Hepatocyte (in vitro differentiated cells): Measurements from ENCODE around the gene IRF4. TPM values are rescaled to one million over a fixed set of nuclear protein-coding genes. Genes with fewer than 3 reads are reported as not detected.

Experiments
- DNase-seq: peaks from one replicate; pipeline ENCODE4 v3.0.0-alpha.2; 2016; ENCODE audit warnings: low spot score
- H2AFZ ChIP-seq: fragments of 200-600 bp; sonication (generic); 2 replicates; pipeline ENCODE4 v1.6.0; 2016; ENCODE audit warnings: antibody characterized with exemption, mild to moderate bottlenecking
- H3K27ac ChIP-seq: fragments of 200-600 bp; sonication (generic); 2 replicates; pipeline ENCODE4 v1.5.1; 2016; ENCODE audit warnings: mild to moderate bottlenecking
- H3K27me3 ChIP-seq: fragments of 200-600 bp; sonication (generic); 2 replicates; pipeline ENCODE4 v1.6.1; 2016
- H3K36me3 ChIP-seq: fragments of 200-600 bp; sonication (generic); replicated peaks from 2 replicates; pipeline ENCODE4 v1.5.1; 2016; ENCODE audit warnings: low read depth; ENCODE audit not compliant: insufficient read depth
- H3K4me1 ChIP-seq: fragments of 200-600 bp; sonication (generic); 2 replicates; pipeline ENCODE4 v1.5.1; 2016; ENCODE audit warnings: mild to moderate bottlenecking, moderate library complexity; ENCODE audit not compliant: insufficient read depth
- H3K4me2 ChIP-seq: fragments of 200-600 bp; sonication (generic); 2 replicates; pipeline ENCODE4 v1.6.0; 2016
- H3K4me3 ChIP-seq: fragments of 200-600 bp; sonication (generic); 2 replicates; pipeline ENCODE4 v1.5.1; 2016; ENCODE audit warnings: mild to moderate bottlenecking
- H3K79me2 ChIP-seq: fragments of 200-600 bp; sonication (generic); 2 replicates; pipeline ENCODE4 v1.6.0; 2017; ENCODE audit warnings: mild to moderate bottlenecking
- H3K9me2 ChIP-seq: fragments of 200-600 bp; sonication (generic); replicated peaks from 2 replicates; pipeline ENCODE4 v1.6.0; 2017; ENCODE audit warnings: mild to moderate bottlenecking; ENCODE audit not compliant: insufficient read depth
- H3K9me3 ChIP-seq: fragments of 200-600 bp; sonication (generic); 2 replicates; pipeline ENCODE4 v1.5.1; 2016; ENCODE audit warnings: low read depth, mild to moderate bottlenecking
- H4K20me1 ChIP-seq: fragments of 200-600 bp; sonication (generic); 2 replicates; pipeline ENCODE4 v1.6.0; 2016; ENCODE audit warnings: mild to moderate bottlenecking; ENCODE audit not compliant: insufficient read depth, poor library complexity, severe bottlenecking
- EZH2 ChIP-seq: fragments of 200-600 bp; sonication (generic); IDR thresholded peaks from 2 replicates; pipeline ENCODE4 v1.6.1; 2016; ENCODE audit warnings: antibody characterized with exemption, mild to moderate bottlenecking, borderline replicate concordance
- EZH2phosphoT487 ChIP-seq: fragments of 200-600 bp; sonication (generic); IDR thresholded peaks from one replicate; pipeline ENCODE4 v1.6.1; 2018; ENCODE audit warnings: antibody characterized with exemption, mild to moderate bottlenecking, low read depth, moderate library complexity; ENCODE audit not compliant: unreplicated experiment, severe bottlenecking
- WGBS: methylation state at CpG from one replicate; pipeline ENCODE4 v1.1.6; 2016; ENCODE audit warnings: low lambda C conversion rate; ENCODE audit errors: missing lambda C conversion rate; 5-methylcytosine and 5-hydroxymethylcytosine counted together
- polyA plus RNA-seq: library from polyadenylated mRNA; unstranded; fragments of >200 nt; fragmentation: Nextera tagmentation; extraction: Ambion mirVana; gene quantifications from 2 replicates; pipeline ENCODE4 v1.2.1, GENCODE V29; 2016
- total RNA-seq: library from RNA; depleted of rRNA; stranded (reverse); fragments of >200 nt; gene quantifications from 2 replicates; pipeline ENCODE4 v1.2.3, GENCODE V29; 2014
- TF ChIP-seq, protein P1 (sequence below): fragments of 200-600 bp; sonication (generic); IDR thresholded peaks from 2 replicates; pipeline ENCODE4 v1.5.1; 2016; ENCODE audit warnings: antibody characterized with exemption, mild to moderate bottlenecking; ENCODE audit not compliant: poor library complexity

Gene IRF4
- total and polyA plus RNA-seq, 2 experiments from 2014 or later: 0.02 to 0.23 TPM

DNA sequence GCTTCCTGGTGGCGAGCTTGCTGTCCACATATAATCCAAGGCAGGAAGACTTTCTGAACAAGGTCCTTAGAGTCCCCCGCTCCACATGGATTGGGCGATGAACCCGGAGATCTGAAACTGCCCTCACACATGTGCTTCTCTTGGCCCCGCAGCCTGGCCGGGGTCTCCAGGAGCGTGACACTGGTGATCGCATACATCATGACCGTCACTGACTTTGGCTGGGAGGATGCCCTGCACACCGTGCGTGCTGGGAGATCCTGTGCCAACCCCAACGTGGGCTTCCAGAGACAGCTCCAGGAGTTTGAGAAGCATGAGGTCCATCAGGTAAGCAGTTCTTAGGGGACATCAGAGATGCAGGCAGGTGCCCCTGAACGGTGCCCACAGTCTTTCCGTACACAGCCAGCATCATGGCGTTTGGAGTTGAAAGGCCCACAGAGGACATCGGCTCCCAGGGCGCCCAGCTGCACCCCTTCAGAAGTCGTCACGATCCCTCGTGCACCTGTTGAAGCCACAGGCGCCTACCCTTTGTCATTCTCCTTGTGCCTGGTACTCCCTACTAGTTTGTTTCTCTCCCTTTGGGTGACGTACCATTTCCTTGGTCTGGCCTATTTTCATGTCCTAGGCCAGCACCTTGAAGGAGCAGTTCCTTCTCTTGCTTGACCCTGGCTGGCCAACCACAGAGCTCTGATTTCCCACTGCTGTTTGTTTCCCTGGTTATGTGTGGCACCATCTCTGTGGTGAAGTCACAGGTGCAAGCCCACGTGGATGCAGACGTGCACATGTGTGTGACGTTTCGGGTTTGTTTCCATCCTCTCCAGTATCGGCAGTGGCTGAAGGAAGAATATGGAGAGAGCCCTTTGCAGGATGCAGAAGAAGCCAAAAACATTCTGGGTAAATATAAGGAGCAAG, 43.3 kb upstream of the IRF4 start:
- no peak overlapping the region for H3K27ac ChIP-seq
- no peaks in the 10 kb centered on the region for H3K9me3 ChIP-seq
- no peak overlapping the region for H2AFZ ChIP-seq
- no peaks in the 10 kb centered on the region for H3K79me2 ChIP-seq
- no peaks in the 10 kb centered on the region for H3K4me1 ChIP-seq
- H3K4me2 ChIP-seq: no peak overlapping the region
- no peak overlapping the region for H3K4me3 ChIP-seq
- no peaks in the 10 kb centered on the region for H3K36me3 ChIP-seq
- WGBS: 89% methylated on average over 27 of the region's 27 CpGs
- TF ChIP-seq, protein P1, sequence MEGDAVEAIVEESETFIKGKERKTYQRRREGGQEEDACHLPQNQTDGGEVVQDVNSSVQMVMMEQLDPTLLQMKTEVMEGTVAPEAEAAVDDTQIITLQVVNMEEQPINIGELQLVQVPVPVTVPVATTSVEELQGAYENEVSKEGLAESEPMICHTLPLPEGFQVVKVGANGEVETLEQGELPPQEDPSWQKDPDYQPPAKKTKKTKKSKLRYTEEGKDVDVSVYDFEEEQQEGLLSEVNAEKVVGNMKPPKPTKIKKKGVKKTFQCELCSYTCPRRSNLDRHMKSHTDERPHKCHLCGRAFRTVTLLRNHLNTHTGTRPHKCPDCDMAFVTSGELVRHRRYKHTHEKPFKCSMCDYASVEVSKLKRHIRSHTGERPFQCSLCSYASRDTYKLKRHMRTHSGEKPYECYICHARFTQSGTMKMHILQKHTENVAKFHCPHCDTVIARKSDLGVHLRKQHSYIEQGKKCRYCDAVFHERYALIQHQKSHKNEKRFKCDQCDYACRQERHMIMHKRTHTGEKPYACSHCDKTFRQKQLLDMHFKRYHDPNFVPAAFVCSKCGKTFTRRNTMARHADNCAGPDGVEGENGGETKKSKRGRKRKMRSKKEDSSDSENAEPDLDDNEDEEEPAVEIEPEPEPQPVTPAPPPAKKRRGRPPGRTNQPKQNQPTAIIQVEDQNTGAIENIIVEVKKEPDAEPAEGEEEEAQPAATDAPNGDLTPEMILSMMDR: no peak
- H3K9me2 ChIP-seq: no peaks in the 10 kb centered on the region
- H3K27me3 ChIP-seq: no peaks in the 10 kb centered on the region
- no peak for DNase-seq
- no peaks in the 10 kb centered on the region for H4K20me1 ChIP-seq

DNA sequence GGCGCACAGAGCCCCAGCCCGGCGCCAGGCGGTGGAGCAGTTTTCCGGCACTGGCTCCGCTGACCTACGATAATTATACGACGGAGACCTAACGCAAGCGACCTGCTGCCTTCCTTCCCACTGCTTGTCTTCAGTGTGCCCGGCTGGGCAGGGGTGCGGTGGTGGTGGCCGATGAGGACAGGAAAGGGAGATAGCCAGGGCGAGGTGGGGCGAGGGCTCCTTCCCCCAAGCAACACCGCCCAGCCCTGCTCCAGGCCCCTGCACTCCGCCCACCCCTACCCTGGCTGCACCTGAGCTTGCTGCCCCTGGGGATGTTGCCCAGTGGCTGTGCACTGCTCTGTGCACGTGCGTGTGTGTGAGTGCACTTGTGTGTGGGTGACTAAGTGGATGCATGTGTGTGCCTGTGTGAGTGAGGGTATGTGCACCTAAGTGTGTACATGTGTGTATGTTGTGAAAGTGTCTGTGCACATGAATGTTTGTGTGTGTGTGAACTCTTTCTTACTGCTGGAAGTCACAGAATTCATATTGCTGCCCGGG, 42.6 kb upstream of the IRF4 start:
- Histone ChIP-seq H3K4me3 (no peak overlapping the region), H4K20me1 (no peaks in the 10 kb centered on the region), H3K27me3 (no peaks in the 10 kb centered on the region), H3K36me3 (no peaks in the 10 kb centered on the region), H3K27ac (no peak overlapping the region), H3K4me1 (no peaks in the 10 kb centered on the region), H3K79me2 (no peaks in the 10 kb centered on the region), H3K9me3 (no peaks in the 10 kb centered on the region), H3K4me2 (no peak overlapping the region), H3K9me2 (no peaks in the 10 kb centered on the region), H2AFZ (no peak overlapping the region)
- TF ChIP-seq EZH2 (no peak), EZH2phosphoT487 (no peak)
- TF ChIP-seq, protein P1: no peak
- 90% methylated on average over 21 of the region's 21 CpGs for WGBS
- no peak for DNase-seq

DNA sequence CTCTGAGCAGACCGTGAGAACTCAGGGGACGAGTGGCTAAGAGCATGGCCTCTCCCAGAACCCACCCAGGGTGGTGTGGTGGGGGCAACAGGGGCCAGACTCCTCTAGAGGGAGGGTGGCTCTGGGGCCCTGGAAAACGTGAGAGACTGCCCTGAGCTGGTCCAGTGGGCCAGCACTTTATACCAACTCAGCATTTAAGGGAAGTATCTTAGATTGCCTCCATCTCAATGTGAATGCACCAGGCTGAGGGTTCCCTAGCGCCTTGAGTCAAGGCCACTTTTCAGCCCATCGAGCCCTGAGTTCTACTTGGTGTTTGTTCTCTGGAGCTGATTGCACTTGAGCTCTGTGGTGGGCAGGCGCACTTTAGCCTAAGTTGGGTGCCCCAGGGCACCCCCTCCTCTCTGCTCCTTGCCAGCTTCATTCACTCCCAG, 42.0 kb upstream of the IRF4 start:
- 75% methylated on average over 6 of the region's 6 CpGs for WGBS
- no peak for TF ChIP-seq EZH2phosphoT487
- TF ChIP-seq, protein P1: no peak
- no peak for TF ChIP-seq EZH2

More for the DNA sequence above, 42.0 kb upstream of the IRF4 start:
- no peak overlapping the region for H2AFZ ChIP-seq
- H3K36me3 ChIP-seq: no peaks in the 10 kb centered on the region
- H3K27ac ChIP-seq: no peak overlapping the region
- no peaks in the 10 kb centered on the region for H3K79me2 ChIP-seq
- no peaks in the 10 kb centered on the region for H3K27me3 ChIP-seq
- no peak overlapping the region for H3K4me2 ChIP-seq
- no peaks in the 10 kb centered on the region for H3K9me2 ChIP-seq
- H3K4me1 ChIP-seq: no peaks in the 10 kb centered on the region
- no peak for DNase-seq
- no peaks in the 10 kb centered on the region for H3K9me3 ChIP-seq
- H4K20me1 ChIP-seq: no peaks in the 10 kb centered on the region
- H3K4me3 ChIP-seq: no peak overlapping the region
